NCI-H2196 (cell line): Measurements from ENCODE around the gene PRR18.

ENCODE experiments used
- DNase-seq: peaks from one replicate; lab custom pipeline; 2025; ENCODE audit not compliant: unreplicated experiment; lab: John Stamatoyannopoulos, UW

Gene PRR18

DNA sequence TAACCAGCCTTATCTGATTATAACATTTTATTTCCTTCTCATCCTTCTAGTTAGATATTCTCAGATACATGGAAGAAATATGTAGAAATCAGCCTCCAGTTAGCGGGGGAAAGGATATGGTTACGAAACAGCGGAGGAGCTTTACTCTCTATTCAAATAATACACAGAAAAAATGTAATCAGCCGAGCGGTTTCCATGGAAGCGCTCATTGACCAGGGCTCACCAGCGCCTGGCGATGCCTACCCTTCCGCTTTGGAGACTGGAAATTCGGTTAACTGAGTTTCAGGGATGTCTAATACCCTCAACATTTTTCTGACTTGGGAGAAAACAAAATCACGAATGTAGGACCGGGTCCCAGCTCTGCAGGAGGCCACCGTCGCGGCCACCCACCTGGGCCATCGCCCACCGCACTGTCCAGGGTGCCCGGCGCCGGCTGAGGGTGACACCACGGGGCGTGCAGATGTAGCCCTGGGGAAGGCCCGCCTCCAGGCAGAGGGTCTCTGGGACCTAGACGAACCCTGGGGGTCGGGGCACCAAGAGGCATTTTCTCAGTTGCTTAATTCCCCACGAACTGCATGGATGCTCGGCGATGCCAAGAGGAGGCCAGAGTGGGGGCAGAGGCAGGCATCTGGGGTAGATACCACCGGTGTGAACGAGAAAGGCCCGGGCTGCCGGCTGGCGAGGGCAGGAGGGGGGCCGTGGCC, 1.7 kb downstream of the PRR18 start:
- DNase-seq = no peak

DNA sequence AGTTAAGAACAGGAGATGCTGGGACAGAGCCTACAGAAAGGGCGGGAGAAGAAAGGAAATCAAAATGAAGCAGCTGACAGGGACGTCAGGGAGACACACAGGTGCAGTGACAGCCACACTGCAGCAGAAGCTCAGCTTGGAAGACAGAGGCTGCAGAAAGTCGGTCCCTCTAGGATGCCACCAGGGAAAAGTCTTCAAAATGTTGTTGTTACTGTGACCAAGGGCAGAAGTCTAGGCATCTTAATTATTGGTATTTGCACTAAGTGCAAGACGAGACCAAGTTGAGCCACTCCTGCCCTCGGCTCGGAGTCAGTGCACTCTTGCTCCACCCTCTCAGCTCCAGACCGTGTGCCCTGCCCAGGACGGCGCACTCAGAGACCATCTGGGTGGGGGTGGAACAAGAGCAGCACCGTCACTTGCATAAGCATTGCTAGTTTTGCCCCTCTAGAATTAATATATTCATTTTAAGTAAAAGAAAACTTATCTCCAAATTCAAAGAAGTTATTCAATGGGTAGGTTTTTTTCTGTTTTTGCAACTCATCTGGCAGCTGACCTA, 2.6 kb downstream of the PRR18 start:
- no peak for DNase-seq

DNA sequence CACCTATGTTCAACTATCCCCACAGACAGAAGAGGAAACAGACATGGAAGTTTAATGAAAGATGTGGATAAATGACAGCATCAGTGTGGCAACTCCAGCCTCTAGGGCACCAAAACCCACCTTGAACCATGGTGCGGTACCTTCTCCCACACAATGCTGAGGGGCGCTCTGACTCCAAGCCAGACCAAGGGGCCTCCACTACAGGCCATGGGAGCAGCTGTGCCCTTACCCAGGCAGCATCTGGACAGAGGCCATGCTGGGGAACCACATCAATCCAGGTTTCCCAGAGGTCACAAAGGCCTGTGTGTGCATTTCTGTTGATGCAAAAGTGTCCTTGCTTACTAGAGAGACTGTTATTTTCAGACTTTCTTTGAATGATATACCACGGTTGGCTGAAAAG, 4.1 kb downstream of the PRR18 start:
- DNase-seq = no peak

DNA sequence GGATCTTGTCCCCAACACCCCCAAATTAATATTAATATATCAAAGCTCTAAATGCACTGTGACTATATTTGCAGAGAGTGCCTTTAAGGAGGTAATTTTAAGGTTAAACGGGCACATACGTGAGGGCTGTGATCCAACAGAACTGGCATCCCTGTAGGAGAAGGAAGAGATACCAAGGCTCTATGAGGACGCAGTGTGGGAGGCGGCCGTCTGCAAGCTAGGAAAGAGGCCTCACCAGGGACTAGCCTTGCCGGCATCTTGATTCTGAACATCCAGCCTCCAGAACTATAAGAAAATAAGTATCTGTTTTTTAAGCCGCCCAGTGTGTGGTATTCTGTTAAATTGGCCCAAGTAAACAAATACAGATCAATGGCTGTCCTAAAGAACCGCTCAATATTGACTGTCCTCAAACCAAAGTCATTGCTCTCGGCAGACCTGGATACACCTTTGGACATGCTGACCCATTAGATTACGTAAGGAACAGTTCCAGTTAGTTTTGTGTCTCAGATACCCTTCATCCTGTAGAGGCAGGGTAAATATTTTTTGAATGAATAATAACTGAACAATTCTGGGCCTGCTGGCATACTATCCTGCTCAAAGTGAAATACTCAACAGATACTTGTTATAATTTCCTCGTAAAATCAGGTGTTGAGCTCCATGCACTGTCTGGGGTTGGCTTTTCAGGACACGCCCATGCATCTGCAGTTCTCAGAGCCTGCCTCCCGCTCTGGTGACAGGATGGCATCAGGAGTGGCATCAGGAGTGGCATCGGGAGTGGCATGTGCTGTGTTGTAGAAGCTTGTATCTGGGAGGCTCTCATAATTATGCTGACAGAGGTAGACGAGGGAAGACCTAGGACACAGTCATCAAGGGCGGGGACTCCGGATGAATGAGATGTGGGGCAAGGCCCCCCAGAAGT, 6.3 kb downstream of the PRR18 start:
- DNase-seq = no peak

DNA sequence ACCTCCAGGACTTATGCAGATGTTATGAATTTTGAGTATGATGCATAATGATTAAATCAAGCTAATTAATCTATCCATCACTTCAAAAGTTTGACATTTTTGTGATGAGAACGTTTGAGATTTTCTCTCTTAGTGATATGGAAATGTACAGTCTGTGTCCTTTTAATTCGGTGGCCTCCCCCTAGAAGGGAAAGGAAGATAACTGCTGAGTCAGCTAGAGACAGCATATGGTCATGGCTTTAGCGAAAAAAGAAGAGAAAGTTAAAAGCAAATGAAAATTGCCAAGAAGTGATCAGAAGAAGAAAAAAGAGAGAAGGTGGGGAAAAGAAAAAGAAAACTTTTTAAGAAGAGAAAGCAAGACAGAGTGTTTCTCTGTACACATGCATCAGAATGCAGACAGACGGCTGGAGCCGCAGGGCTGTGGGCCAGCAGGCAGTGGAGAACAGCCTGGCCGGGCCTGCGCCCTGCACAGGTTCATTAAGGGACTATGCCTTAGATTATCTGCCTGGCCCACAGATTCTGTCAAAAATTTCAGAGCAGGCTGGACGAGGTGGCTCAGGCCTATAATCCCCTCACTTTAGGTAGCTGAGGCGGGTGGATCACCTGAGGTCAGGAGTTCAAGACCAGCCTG, 7.7 kb downstream of the PRR18 start:
- no peak for DNase-seq

DNA sequence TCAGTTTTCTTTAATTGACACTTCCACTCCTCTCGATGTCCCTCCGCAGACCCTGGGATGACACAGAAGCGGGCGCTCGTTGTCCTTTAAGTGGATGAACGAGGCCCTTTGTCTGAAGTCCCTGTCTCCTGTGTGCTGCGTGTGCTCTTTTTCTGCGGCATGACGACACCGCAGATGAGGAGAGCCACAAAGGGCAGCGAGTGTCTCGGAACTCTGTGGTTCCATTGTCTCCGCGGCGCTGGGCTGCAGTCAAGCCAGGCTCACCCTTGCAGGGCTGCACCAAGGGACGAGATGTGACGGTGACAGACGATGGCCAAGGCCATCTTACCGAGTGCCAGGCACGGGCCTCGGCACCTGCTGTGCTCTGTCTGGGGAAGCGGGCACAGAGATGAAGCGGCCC, 10.6 kb downstream of the PRR18 start:
- DNase-seq = no peak

DNA sequence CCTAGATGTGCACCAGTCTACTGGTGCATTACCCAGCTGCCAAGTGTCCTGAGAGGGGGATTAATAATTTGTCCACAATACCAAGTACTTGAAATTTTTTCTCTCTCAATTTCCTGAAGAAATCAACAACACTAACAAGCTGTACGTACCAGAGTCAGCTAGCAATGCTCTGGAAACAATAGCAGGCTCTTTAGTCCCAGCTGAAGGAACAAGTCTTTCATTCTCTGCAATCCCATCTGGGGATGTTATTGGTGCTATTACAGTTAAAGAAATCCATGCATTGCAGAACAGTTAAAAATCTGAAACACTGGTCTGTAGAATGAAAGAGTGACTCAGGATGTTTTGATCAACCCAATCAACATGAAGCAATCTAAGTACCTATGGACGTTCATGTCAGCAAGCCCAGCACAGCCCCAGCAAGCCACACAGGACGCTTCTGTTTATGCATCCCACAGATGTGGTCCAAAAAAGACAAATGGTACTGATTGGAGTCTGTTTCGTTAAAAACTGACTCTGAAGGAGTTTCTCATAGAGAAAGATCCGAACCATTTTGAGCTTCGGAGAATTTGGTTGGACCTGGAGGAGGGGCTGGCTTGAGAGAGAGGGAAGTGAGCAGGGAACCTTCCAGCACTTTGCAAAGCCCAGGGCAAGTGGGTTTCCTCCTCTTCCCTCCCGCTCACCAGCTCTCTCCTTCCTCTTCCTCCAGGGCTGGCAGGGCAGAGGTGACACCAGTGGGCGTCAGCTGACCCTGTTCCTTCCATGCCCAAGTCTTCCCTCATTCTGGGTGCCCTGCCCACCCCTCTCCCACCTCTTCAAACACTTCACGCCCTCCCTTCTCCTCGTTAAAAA, 11.9 kb downstream of the PRR18 start:
- DNase-seq = no peak

DNA sequence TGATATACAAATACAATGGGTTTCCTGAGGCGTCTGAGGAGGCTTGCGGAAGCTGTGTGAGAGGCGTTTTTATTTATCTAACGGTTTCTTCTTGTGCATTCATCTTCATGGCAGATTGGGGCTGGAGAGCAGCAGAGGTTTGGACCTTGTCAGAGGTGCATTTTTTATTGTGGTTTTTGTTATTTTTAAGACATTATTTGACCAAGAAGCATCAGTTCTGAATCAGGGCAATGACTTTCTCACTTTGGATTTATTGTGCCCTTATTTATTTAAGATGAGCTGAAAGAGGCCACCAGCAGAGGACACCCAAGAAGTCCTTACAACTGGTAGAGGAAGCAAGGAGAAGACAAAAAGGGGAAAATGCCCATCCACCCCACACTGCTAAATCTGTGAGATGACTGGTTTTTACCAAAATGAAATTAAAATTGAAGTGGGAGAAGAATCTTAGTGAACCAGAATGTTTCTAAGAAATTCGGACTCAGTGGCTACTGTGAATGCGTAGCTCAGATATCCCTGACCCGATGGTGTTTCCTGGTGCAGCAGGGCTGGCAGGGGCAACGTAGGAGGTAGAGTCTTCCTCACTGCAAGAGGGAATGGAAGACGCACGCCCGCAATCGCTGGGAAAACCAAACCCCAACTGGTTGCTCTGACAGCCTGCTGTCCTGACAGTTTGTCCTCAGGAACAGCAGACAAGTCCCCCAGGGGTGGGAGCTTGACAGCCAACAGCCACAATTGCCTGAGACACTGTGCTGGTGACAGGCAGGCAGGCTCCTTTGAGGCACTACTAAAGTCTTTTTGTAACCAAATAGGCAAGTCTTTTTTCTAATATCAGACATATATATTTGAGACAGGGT, 14.2 kb downstream of the PRR18 start:
- DNase-seq = no peak

DNA sequence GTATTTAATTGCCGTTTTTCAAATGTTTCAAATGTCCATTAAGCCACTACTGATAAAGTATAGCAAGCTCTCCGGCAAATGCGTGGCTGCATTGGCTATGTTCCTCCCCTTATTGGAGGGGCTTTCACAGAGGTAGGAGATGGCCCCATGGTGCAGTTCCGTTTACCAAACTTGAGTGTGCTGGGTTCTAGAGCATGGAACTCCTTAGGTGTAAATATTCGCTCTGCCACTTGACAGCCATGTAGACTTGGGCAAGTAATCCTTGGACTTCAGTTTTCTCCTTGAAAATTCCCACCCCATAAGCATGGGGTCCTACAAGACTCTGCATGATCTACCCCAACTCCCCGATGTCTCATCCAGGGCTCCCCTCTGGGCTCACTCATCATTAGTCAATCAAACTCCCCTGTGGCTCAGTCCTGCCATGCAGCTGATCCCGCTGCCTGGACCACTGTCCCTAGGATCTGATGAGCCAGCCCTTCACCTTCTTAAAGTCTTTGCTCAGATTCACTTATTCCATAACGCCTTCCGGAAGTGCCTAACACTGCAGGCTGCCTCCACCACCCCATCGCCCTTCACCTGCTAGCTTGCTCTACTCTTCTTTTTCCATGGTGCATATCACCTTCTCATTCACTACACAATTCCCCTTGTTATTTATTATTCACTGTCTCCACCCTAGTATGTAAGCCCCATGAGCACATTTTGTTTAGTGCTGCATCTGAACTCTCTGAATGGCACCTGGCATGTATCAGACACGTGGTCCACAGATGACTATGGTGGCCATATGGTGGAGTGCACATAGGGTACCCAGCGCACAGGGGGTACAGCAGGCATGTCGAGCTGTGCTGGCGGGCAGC, 18.8 kb downstream of the PRR18 start:
- DNase-seq = no peak

DNA sequence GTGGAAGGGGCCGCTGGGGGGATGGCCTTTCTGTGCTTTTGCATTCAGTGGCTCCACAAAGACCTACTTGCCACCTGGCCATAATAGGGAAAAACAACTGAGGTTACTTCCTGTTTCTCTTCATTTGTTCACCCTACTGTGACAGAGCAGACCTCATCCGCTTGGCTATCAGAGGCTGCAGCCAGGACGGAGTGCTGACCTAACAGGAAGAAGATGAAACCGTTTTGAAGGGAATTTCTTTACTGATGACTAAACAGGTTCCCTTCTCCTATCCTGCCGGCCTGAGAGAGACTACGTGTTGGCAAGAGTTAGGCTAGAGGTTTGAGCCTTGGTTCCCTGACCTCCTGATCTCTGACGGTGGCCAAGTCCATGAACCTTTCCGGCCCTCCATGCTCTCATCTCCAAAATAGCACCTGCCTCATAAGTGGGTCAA, 21.3 kb downstream of the PRR18 start:
- DNase-seq = no peak

DNA sequence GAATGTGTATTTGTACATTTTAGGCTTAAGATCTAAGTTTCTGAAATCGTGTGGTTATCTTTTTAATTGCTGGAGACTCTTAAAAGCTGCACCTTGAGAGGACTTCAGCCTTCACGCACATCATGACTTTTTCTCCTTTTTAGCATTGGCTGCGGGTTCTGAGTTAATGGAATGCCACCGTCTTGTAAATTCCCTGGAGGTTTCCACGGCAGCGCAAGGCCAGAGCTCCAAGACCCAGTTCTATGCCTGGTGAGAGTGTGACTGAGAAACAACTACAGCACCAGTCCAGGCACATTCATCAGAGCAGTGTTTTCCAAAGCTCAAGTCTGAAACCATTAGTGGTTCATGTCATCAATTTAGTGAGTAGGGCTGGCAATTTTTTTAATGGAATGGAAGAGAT, 23.0 kb downstream of the PRR18 start:
- no peak for DNase-seq

DNA sequence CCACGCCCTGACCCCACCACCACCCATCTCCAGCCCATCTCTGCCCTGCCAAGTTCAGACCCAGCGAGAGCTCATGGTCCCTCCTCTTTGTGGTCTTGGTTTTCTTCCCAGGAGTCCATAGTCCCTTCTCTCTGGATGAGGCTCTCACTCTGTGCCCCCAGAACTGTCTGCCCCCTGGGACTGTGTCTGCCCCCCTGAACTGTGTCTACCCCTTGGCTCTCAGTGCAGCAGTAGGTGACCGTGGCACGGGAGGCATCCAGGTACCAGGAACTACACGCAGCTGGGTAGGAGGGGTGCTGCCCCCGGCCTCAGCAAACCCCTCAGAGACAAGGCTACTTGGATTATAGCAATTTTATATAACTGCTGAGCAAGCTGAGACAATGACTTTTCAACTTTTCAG, 23.6 kb downstream of the PRR18 start:
- no peak for DNase-seq

DNA sequence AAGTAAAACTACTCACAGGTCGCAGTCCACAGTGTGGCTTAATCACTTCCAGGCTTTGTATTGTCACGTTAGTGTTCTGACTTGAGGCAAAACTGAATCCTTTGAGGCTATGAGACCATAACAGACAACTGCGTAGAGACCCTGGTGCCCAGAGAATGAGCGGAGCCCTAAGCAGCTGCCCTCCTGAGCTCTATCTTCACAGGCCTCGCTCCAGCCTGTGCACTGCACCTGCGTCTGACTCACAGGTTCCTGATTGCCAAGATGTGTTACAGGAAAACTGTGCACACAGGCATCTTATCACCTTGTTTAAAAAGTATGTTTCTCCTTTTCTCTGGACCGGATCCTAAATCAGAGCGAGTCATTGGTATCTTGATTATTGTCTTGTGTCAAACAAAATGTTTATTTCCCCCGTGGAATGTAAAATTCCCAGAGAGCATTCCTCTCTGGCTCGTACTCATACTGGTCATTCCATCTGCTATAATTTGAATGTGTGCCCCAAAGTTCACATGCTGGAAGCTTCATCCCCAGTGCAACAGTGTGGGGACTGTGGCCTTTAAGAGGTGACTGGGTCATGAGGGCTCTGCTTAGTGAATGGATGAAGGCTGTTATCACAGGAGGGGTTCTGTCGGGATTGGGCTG, 25.7 kb downstream of the PRR18 start:
- no peak for DNase-seq

DNA sequence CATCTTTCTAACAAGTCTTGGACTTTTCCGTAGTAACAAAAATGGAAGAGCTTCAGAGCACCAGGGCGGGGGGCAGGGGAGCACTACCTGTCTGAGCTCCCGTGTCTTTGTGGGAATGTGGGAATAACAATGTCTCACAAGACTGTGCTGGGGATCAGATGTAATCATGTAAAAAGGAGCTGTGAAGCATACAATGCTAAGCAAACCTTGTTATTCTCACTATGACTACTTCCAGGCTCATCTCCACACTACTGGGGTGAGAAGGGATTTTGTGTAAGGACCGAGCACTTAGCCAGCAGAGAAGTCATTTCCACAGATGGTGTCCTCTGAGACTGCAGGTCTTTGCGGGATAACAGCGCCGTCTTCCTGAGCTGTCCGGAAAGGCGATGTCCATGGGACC, 27.1 kb downstream of the PRR18 start:
- DNase-seq = no peak

DNA sequence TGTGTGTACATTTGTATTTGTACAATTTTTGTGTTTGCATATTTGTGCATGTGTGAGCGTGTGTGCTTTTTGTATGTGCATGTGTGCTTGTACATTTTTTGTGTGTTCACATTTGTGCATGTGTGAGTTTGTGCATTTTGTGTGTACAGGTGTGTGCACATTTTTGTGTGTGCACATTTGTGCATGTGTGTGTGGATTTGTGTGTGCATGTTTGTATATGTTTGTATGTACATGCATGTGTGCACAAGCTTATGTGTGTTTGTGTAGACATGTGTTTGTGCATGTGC, 28.9 kb downstream of the PRR18 start:
- no peak for DNase-seq

DNA sequence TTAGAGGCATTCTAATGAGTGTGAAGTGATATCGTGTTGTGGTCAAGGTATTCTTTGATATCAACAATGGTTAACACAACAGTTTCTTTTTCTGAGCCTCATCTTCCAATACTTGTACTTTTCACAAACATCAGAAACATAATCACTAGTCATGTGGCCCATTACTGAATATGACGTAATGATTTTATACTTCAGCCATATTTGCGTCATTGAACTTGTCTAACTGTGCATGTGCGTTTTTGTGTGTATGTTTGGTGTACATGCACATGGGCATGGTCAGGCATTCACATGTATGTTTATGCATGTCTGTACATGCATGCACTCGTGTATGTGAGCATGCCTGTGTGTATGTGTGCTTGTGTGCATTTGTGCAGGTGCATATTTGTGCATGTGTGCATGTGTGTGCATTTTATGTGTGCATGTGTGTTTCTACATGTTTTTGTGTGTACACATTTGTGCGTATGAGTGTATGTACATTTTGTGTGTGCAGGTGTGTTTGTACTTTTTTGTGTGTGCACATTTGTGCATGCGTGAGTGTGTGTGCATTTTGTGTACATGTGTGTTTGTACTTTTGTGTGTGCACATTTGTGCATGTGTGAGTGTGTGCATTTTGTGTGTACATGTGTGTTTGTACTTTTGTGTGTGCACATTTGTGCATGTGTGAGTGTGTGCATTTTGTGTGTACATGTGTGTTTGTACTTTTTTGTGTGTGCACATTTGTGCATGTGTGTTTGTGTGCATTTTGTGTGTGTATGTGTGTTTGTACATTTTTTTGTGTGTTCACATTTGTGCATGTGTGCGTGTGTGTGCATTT, 29.4 kb downstream of the PRR18 start:
- no peak for DNase-seq

DNA sequence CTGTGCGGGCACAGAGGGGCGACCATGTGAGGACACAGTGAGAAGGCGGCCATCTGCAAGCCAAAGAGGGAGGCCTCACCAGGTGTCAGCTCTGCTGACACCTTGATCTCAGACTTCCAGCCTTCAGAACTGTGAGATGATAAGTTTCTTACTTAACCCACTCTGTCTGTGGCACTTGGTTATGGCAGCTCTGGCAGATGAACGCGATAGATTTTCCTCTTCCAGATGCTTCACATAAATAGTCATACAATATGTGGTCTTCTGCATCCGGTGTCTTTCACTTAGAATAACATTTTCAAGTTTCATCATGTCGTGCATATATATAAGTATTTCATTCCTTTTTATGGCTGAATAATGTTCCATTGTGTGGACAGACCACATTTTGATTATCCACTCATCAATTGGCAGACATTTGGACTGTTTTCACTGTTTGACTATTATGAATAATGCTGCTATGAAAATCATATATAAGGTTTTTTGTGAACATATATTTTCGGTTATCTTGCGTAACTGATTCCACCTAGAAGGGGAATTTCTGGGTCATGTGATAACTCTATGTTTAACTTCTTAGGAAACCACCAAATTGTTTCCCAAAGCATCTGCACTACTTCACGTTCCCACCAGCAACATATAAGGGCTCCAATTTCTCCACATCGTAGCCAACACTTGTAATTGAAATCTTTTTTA, 30.2 kb downstream of the PRR18 start:
- no peak for DNase-seq
